ENCODE measurements around the gene TCERG1L.
"Not testable (repeated sequence)": the region's sequence is repeated elsewhere in the genome, so short reads cannot be mapped to it uniquely, and the experiment has no call there.

The TCERG1L gene

DNA sequence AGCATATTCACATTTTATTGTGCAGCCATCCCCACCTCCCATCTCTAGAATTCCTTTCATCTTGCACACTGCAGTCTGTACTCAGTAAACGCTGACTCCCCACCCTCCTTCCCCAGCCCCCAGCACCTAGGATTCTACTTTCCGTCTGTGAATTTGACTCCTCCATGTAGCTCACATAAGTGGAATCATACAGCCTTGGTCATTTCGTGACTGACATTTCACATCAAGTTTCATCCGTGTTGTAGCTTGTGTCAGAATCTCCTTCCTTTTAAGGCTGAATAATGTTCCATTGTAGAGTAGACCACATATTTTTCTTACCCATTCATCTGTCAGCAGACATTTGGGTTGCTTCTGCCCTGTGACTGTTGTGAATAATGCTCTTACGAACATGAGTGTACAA is 26.2 kb upstream of the TCERG1L start:
- no peak overlapping the region for H3K4me3 ChIP-seq (ENCODE audit: low read depth, low read length)
- ChIA-PET POLR2A (no interaction called here), CTCF (no interaction called here)
- TF ChIP-seq, protein P1, sequence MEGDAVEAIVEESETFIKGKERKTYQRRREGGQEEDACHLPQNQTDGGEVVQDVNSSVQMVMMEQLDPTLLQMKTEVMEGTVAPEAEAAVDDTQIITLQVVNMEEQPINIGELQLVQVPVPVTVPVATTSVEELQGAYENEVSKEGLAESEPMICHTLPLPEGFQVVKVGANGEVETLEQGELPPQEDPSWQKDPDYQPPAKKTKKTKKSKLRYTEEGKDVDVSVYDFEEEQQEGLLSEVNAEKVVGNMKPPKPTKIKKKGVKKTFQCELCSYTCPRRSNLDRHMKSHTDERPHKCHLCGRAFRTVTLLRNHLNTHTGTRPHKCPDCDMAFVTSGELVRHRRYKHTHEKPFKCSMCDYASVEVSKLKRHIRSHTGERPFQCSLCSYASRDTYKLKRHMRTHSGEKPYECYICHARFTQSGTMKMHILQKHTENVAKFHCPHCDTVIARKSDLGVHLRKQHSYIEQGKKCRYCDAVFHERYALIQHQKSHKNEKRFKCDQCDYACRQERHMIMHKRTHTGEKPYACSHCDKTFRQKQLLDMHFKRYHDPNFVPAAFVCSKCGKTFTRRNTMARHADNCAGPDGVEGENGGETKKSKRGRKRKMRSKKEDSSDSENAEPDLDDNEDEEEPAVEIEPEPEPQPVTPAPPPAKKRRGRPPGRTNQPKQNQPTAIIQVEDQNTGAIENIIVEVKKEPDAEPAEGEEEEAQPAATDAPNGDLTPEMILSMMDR (IDR thresholded peaks at IDR 0.05; ENCODE audit: insufficient read depth, low read length, missing control alignments), result no peak
- no peak for DNase-seq (ENCODE audit: low read depth, low spot score)

DNA sequence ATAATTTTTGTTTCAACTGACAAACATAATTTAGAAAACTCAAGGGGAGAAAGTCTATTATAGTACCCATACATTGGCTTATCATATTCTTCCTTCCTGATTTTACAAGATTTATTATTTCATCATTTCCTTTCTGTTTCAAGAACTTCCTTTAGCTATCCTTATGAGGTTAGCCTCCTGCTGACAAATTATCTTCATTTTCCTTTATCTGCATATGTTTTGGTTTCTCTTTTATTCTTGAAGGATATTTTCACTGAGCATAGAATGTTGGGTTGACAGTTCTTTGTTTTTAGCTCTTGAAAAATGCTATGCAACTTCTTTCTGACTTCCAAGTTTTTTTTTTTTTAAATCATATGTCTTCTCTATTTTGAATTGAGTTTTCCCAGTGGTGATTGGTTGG is 21.3 kb upstream of the TCERG1L start:
- TF ChIP-seq, protein P1 (IDR thresholded peaks at IDR 0.05; ENCODE audit: insufficient read depth, low read length, missing control alignments), result no peak
- no peak overlapping the region for H3K4me3 ChIP-seq (ENCODE audit: low read depth, low read length)
- DNase-seq (ENCODE audit: low read depth, low spot score), result no peak
- CTCF ChIA-PET, result no interaction called here
- POLR2A ChIA-PET, result no interaction called here

DNA sequence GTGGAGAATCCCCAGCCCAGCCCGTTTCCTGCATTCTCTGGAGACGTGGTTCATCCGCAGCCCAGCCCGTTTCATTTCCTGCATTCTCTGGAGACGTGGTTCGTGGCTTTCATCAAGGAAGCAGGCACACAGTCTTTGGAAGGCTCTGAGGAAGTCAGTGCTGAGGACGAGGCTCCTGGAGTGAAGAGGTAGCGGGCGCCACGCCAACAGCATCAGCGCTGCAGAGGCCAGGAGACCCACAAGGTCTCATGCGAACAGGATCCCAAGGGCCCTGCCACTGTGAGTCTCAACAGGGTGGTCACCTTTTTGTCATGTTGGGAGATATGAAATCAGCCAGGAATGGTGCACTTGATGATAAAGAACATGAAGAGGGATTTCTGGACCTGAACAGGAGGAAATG is 12.4 kb upstream of the TCERG1L start:
- CTCF ChIA-PET, result no interaction called here
- DNase-seq (ENCODE audit: low read depth, low spot score), result no peak
- TF ChIP-seq, protein P1 (IDR thresholded peaks at IDR 0.05; ENCODE audit: insufficient read depth, low read length, missing control alignments), result no peak
- H3K4me3 ChIP-seq (ENCODE audit: low read depth, low read length), result no peak overlapping the region
- POLR2A ChIA-PET, result no interaction called here

DNA sequence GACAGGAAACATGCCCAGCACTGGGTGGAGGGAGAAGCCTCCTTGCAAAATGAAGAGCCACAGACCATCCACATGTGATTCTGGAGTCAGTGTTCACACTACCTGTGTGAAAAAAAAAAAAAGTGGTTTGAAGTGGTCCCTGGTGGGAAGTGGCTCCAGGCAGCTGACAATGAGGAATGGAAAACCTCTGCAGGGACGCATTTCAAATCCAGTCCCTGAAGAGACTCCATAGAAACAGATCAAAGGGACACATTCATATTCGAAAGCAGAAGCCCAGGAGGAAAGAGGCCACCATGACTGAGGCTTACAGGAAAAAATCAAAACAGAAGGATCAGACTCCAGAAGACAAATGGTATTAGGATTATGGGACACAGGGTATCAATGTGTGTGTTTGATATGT is 11.5 kb upstream of the TCERG1L start:
- CTCF ChIA-PET, result no interaction called here
- TF ChIP-seq, protein P1 (IDR thresholded peaks at IDR 0.05; ENCODE audit: insufficient read depth, low read length, missing control alignments), result no peak
- DNase-seq (ENCODE audit: low read depth, low spot score), result no peak
- H3K4me3 ChIP-seq (ENCODE audit: low read depth, low read length), result no peak overlapping the region
- POLR2A ChIA-PET, result no interaction called here

DNA sequence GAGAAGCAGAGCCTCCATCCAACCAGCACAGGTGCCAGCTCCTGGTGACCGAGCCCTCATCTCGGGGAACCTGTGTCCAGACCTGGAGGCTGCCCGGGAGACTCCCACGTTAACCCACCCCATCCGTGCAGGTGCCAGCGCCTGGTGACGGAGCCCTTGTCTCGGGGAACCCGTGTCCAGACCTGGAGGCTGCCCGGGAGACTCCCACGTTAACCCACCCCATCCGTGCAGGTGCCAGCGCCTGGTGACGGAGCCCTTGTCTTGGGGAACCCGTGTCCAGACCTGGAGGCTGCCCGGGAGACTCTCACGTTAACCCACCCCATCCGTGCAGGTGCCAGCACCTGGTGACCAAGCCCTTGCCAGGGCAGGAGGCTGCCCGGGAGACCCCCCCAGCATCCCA is 11.1 kb upstream of the TCERG1L start:
- POLR2A ChIA-PET; H3K4me3 ChIP-seq (ENCODE audit: low read depth, low read length); DNase-seq (ENCODE audit: low read depth, low spot score); CTCF ChIA-PET: not testable (repeated sequence)

DNA sequence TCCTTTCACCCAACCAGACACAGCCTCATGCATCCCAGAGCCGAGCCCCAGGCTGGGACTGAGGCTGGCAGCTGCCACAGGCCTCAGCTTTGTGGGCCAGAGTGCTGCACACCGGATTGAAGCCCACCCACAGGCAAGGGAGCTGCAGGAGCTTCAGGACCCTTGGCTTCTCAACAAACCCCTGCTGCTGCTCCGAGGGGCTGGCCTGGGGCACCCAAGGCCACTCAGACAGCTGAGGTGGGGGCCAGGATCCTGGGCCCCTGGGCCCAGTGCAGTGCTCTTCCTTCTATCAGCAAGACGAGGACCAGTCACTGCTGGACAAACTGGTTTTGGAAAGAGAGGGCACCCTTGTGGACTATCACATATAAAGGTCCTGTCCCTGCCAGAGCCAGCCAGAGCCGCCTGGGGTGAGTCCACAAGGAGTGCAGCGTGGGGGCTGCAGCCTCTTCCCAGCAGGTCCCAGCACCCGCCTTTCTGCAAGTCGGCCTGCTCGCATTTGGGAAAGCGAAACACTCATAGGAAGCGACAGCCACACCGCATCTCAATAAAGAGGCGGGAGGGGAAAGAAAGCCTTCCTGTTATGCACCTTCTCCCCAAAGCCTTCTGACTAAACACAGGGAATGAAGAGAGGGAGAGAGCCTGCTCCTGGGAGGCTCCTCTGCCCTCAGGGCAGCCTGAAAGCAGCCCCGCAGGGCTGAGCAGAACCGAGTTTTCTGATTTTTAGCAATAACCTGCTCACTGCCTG is 9.5 kb upstream of the TCERG1L start:
- ChIA-PET POLR2A (no interaction called here), CTCF (no interaction called here)
- H3K4me3 ChIP-seq (ENCODE audit: low read depth, low read length), result no peak overlapping the region
- TF ChIP-seq, protein P1 (IDR thresholded peaks at IDR 0.05; ENCODE audit: insufficient read depth, low read length, missing control alignments), result no peak
- no peak for DNase-seq (ENCODE audit: low read depth, low spot score)

DNA sequence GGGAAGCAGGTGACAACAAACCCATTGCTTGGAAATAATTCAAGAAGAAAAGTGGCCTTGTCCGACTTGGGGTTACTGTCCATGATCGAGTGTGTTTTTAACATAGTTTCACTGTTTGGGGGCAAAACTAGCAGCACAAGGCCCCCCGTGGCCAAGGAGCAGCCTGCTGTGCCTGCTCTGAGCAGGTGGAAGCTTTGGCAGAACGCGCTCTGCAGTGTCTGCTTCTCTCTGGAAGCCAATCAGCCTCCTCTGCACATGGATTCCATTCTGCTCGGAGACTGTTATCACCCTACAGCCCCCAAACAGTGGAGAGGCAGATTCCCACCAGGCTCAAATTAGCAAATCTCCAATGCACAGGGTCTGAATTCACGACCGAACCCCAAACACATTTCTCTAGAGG is 7.3 kb upstream of the TCERG1L start:
- DNase-seq (ENCODE audit: low read depth, low spot score), result no peak
- ChIA-PET CTCF (no interaction called here), POLR2A (no interaction called here)
- TF ChIP-seq, protein P1 (IDR thresholded peaks at IDR 0.05; ENCODE audit: insufficient read depth, low read length, missing control alignments), result no peak
- no peak overlapping the region for H3K4me3 ChIP-seq (ENCODE audit: low read depth, low read length)

Data from AG04449 (cell line).